Stimulated activated CD8-positive, alpha-beta memory T cell treated with anti-CD3 and anti-CD28 coated beads, Interleukin-12 subunit alpha, Interleukin-12 subunit beta, amount 100 ng/mL, for 4 hours (primary cell): Measurements from ENCODE around the gene GLI1.
"Not testable (repeated sequence)": the region's sequence is repeated elsewhere in the genome, so short reads cannot be mapped to it uniquely, and the experiment has no call there.

ENCODE experiments used
- DNase-seq: peaks from one replicate; pipeline ENCODE4 v3.0.0-alpha.2; 2020; ENCODE audit warnings: low read depth

GLI1 gene

GRCh38 chr12:57441846-57442427 is 17.6 kb upstream of the GLI1 start:
- no peak for DNase-seq

DNA sequence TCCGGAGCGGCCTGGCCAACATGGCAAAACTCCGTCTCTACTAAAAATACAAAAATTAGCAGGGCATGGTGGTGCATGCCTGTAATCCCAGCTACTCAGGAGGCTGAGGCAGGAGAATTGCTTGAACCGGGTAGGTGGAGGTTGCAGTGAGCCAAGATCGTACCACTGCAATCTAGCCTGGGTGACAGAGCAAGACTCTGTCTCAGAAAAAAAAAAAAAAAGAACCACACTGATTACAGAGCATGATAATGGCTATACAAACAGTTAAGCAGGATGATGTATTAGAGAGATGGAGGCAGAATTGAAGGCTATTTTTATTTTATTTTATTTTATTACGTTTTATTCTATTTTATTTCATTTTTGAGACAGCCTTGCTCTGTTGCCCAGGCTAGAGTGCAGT is 15.2 kb upstream of the GLI1 start:
- not testable (repeated sequence) for DNase-seq

- no peak for DNase-seq
Measured at GRCh38 chr12:57444744-57445143, 14.8 kb upstream of the GLI1 start.

DNA sequence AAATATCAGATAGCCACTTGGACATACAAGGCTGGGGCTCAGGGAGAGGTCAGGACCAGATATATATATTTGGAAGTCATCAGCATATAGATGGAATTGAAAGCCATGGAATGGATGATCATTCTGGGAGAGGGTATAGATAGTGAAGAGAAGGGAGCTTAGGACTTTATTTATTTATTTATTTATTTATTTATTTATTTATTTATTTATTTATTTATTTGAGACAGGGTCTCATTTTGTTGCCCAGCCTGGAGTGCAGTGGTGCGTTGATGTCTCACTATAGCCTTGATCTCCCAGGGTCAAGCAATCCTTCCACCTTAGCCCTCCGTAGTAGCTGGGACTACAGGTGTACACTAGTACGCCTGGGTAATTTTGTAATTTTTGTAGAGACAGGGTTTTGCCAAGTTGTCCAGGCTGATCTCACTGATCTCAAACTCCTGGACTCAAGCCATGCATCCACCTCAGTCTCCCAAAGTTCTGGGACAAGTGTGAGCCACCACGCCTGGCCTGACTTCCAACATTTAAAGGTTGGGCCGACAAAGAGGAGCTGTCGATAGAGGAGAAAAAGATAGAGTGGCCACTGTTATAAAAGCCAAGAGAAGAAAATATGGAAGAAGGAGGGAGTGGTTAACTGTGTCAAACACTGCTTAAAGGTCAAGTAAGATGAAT is 13.2 kb upstream of the GLI1 start:
- DNase-seq, result no peak

DNA sequence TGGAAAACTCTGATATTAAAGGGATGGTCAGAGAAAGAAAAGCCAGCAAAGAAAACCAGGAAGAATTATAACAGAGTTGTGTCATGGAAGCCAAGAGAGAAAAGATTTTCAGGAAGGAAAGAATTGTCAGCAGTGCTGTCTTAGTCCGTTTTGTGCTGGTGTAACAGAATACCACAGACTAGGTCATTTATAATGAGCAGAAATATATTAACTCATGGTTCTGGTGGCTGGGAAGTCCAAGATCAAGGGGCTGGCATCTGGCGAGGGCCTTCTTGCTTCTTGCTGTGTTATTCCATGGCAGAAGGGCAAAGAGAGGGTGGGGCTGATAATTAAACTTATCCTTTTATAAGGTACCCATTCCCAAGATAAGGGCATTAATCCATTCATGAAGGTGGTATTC is 10.9 kb upstream of the GLI1 start:
- no peak for DNase-seq

DNA sequence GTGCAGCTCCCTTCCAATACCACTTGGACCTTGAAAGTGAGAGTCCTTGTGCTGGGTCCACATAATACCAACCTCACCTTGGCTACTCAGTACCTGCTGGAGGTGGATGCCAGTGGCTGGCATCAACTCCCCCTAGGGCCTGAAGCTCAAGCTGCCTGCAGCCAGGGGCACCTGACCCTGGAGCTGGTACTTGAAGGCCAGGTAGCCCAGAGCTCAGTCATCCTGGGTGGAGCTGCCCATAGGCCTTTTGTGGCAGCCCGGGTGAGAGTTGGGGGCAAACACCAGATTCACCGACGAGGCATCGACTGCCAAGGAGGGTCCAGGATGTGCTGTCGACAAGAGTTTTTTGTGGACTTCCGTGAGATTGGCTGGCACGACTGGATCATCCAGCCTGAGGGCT is 10.2 kb upstream of the GLI1 start:
- DNase-seq, result no peak

GRCh38 chr12:57450057-57450456 is 9.5 kb upstream of the GLI1 start:
- no peak for DNase-seq

- no peak for DNase-seq
Measured at GRCh38 chr12:57451233-57451778, 8.3 kb upstream of the GLI1 start.

DNA sequence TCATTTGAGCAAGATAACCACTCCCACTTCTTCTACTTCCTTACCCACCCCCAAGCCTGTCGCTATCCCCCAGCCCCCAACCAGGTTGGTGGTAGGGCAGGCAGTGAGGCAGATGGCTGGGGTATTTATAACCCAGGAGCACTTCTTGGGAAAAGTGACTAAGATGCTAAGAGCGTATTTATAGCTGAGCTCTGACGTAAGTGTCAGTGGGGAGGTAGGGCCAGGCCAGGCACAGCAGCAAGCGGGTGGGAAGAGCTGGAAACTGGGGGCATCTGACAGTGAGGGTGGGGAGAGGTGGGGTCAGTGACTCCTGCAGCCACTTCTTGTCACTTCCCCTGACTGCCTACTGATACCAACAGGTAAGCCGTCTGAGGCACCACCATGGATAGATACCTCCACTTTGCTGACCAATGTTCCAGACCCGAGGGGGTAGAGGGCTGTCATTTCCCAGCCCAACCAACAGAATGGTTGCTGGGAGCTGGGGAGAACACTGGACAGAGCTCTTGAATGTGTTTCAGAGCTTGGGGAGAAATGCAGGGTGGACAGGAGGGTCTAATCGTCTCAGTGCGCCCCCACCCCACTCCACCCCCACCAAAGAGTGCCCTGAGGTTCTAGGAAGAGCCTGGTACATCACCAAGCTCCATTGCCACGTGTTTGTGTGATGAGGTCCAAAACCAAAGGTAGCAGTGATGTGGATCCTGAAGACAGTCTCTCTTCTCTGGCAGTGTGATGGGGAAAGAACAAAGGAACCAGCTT is 7.2 kb upstream of the GLI1 start:
- DNase-seq, result no peak

DNA sequence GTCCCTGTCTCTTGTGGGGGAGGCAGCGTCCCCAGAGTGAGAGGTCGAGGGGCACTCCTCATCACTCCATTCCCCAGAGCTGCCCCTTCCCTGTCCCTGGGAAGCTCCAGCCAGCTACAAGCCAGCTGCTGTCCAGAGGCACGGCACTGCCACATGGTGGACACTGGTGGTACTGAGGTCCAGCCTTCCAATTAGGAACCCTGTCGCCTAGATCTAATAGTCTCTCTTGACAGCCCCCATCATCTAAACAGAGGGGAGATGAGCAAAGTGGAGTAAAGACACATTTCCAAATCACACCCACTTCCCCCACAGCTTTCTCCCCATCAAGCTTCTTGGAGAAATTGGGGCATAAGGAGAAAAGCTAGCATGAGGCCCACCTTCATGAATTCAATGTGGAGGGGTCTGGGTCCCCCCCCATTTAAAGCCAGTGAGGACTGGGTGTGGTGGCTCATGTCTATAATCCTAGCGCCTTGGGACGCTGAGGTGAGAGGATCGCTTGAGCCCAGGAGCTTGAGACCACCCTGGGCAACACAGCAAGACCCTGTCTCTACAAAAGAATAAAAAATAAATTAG is 6.6 kb upstream of the GLI1 start:
- no peak for DNase-seq

DNA sequence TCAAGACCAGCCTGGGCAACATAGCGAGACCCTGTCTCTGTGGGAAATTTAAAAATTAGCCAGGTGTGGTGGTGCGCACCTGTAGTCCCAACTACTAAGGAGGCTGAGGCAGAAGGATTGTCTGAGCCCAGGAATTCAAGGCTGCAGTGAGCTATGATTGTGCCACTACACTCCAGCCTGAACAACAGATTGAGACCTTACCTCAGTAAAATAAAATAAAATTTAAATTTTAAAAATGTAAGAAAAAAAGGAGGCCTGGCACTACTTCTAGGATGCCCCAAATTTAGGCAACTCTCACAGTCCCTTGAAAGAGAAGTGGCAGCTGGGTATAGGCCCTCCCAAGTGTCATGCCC is 5.4 kb upstream of the GLI1 start:
- no peak for DNase-seq

DNA sequence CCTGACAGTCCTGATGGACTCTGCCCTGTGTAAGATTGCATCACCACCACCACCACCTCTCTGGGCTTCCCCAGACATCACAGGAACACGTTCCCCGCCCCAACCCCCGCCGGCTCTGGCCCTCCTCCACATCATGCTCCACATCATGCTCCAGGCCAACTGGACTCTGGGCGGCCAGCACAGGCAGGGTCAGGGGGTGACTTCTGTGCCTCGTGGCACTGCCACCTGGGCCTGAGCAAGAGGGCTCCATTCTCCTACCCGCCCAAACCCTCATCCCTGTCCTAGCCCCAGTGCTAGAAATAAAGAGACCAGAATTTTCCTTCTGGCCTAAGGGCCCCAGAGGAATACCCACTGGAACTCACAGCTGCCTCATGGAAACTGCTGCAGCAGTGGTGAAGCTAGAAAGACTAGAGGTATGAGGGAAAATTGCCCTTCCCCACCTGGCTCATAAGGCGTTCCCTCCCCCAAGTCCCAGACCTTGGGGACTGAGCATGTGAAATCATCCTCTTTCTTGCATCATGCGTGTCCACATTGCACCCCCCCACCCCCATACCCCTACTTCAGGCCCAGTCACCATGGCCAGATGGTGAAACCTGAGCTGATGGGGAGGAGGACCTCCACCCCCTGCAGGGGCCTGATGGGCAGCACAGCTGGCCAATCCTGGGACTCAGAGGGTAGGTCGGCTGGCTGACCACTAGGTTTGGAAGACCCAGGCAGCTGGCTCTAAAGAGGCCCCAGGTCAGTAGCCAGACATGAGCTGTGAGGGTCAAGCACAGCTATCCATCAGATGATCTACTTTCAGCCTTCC is 4.8 kb upstream of the GLI1 start, which contains the start of gene INHBE:
Gene INHBE, plus strand, starts transcription at position 742 of the 808 bp plus-strand sequence. CDS start 230 bp downstream, outside the sequence.
- no peak for DNase-seq

GRCh38 chr12:57455374-57456144 is 4.0 kb upstream of the GLI1 start:
- DNase-seq, result no peak

DNA sequence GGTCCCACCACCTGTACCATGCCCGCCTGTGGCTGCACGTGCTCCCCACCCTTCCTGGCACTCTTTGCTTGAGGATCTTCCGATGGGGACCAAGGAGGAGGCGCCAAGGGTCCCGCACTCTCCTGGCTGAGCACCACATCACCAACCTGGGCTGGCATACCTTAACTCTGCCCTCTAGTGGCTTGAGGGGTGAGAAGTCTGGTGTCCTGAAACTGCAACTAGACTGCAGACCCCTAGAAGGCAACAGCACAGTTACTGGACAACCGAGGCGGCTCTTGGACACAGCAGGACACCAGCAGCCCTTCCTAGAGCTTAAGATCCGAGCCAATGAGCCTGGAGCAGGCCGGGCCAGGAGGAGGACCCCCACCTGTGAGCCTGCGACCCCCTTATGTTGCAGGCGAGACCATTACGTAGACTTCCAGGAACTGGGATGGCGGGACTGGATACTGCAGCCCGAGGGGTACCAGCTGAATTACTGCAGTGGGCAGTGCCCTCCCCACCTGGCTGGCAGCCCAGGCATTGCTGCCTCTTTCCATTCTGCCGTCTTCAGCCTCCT is 3.4 kb upstream of the GLI1 start:
- DNase-seq, result no peak

DNA sequence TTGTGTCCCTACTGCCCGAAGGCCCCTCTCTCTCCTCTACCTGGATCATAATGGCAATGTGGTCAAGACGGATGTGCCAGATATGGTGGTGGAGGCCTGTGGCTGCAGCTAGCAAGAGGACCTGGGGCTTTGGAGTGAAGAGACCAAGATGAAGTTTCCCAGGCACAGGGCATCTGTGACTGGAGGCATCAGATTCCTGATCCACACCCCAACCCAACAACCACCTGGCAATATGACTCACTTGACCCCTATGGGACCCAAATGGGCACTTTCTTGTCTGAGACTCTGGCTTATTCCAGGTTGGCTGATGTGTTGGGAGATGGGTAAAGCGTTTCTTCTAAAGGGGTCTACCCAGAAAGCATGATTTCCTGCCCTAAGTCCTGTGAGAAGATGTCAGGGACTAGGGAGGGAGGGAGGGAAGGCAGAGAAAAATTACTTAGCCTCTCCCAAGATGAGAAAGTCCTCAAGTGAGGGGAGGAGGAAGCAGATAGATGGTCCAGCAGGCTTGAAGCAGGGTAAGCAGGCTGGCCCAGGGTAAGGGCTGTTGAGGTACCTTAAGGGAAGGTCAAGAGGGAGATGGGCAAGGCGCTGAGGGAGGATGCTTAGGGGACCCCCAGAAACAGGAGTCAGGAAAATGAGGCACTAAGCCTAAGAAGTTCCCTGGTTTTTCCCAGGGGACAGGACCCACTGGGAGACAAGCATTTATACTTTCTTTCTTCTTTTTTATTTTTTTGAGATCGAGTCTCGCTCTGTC is 2.7 kb upstream of the GLI1 start:
- DNase-seq, result no peak

GRCh38 chr12:57458665-57459054 is 925 bp upstream of the GLI1 start:
- no peak for DNase-seq

DNA sequence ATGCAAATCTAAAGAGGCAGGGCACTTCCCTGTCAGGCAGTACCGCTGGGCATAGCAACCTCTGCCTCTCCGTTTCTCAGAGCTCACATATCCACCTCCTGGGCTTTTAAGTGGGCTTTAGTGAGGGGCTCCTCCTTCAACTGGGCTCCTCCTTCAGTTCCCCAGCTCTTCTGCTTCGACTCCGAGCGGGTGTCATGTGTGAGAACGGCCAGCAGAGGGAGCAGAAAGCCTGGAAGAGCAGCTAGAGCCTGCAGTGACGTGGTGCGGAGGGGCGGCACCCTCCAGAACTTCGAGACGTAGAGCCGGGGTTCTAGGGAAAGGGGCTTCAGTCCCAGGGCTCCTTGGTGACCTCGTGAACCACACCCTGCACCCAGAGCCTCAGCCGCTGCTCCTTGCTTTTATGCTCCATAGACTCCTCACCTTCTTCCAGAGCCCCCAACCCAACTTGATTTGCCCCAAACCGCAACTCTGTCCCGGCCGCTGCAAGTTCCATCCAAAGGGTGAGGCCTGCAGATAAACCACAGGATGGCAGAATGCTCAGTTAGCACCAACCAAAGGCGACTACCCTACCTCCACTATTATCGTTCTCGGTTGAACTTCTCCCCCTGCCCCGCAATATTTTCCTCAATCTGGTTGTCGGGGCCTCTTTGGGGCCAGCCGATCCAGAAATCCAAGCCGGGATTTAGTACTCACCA is 383 bp upstream of the GLI1 start:
- peak; percentile 81 for DNase-seq

DNA sequence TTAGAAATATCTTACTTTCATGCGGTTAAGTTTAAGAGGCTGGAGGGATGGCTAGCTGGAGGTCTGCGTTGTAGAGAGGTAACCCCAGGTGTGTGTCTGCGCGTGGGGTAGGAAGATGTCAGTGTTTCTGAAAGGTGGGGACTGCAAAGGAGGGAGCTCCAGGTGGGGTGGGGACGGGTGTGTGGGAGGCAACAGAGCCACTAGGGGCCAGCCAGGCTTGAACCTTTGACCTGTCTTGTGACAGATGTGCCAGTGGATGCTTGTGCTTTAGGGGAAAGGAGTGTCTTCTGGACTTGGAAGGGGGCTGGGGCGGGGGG is 841 bp downstream of the GLI1 start:
- no peak for DNase-seq

- no peak for DNase-seq
Measured at GRCh38 chr12:57460841-57461275, 1.3 kb downstream of the GLI1 start.
